GM19397 (cell line): ENCODE data around the gene ACD.

ENCODE experiments used
- ATAC-seq: cut with Tn5 transposase; IDR thresholded peaks from one replicate; pipeline ENCODE4 v1.9.1; 2021; ENCODE audit warnings: mild to moderate bottlenecking, moderate library complexity; ENCODE audit not compliant: unreplicated experiment

Gene ACD

DNA sequence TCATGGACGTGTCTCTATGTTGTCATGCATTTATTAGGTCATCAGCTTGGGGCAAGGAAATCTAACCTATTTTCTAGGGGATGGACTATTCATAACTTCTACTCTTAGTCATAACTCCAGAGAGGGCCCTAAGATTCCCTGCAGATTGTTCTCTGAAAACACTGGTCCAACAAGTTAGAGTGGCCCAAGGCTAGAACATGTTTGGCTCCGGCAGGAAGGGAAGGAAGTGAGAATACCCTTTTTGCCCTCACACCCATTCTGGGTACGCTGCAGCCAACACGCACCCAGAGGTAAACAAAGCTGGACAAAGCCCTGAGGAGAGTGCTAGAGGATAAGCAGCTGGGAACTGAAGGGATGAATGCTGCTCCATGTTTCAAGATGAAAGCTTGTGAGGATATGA is 16.5 kb upstream of the ACD start:
- no peak for ATAC-seq

DNA sequence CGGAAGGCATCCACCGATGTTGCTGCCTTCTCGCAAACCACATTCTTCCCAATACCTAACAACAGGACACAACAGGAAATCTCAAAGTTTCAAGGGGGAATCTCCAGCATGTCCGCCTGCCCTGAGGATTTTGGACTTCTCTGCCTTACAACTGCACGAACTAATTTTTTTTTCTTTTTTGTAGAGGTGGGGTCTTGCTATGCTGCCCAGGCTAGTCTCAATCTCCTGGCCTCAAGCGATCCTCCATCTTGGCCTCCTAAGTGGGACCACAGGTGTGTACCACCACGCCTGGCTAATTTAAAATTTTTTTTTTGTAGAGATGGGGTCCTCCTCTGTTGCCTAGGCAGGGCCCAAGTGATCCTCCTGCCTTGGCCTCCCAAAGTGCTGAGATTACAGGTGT is 15.9 kb upstream of the ACD start:
- ATAC-seq = no peak

DNA sequence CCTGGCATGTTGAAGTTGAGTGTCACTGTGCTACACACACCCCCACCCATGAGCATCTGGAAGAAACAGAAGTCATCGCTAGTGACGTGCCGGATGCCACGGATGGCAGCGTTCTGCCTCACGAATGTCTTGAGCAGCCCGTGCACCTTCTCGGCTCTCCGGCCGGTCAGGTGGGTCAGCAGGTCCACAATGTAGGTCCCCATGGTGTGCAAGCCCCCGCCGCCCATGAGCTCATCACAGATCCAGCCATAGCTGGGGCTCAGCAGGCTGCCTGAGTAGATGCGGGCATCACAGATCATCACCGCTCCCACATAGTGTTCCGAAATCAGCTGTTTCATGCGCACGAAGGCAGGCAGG is 15.5 kb upstream of the ACD start:
- no peak for ATAC-seq

DNA sequence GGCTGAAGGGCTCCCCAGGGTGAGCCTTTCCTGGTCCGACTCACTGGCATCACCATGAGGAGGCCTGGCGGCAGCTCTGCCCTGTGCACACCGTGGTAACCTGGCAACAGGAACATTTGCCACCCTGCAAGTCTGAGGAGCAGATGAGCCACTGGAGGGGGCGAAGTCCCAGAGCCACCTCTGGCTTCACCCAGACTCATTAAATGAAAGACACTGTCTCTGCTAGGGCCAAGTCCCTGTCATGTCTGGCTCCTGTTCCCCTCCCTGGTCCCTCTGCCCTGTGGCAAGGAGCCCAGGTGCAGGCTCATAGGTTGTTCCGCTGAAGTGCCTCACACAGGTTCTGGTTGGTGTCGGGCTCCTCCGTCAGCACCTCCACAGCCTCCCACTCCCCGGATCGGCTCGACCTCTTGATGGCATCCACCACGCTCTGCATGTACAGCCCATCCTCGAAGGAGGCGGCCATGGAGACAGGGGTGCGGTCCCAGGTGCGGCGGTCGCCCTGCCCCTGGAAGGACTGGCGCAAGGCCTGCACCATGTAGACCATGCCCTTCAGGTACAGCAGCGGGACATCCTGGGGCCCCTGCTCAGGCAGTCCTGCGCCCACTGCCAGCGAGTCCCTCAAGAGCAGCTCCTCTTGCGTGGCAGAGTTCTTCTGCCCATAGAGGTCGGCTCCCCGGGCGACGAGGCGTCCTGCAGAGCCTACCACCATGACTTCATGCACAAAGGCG is 15.0 kb upstream of the ACD start:
- ATAC-seq = no peak

DNA sequence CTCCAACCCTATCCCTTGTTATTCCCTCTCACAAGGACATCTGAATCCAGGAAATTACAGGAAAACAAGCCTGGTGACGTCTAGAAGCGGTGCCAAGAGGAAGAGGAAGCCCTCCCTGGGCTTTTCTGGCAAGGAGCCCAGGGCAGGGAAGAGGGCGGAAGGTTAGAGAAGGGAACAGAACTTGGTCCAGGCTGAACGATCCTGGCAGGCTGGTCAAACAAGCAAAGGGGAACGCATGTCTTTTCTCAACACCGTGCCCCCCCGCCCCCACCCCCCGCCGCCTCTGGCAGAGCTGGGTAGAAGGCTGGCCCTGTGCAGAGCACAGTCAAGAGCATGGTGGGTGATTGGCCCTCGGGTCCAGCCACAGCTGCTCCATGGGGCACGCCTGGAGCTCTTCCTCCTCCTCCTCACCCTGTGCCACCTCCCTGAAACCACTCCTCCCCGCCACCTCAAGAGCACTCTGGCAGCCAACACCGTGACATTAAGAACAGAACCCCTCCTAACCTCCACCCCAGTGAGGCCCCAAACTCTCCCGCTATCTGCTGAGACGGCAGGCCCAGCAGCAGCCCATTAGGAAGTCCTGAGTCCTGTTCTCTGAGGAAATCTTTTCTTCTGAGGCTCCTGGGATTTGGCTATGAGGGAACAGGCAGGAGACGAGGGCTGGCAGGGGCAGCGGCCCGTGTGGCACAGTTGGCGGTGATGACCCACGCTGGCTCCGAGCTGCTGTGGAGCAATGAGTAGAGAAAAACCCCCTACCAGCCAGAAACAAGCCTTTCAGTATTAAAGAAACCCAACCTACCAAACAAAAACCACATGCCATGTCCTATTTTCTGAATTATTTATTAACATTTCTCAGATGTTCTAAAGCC is 13.9 kb upstream of the ACD start:
- no peak for ATAC-seq

DNA sequence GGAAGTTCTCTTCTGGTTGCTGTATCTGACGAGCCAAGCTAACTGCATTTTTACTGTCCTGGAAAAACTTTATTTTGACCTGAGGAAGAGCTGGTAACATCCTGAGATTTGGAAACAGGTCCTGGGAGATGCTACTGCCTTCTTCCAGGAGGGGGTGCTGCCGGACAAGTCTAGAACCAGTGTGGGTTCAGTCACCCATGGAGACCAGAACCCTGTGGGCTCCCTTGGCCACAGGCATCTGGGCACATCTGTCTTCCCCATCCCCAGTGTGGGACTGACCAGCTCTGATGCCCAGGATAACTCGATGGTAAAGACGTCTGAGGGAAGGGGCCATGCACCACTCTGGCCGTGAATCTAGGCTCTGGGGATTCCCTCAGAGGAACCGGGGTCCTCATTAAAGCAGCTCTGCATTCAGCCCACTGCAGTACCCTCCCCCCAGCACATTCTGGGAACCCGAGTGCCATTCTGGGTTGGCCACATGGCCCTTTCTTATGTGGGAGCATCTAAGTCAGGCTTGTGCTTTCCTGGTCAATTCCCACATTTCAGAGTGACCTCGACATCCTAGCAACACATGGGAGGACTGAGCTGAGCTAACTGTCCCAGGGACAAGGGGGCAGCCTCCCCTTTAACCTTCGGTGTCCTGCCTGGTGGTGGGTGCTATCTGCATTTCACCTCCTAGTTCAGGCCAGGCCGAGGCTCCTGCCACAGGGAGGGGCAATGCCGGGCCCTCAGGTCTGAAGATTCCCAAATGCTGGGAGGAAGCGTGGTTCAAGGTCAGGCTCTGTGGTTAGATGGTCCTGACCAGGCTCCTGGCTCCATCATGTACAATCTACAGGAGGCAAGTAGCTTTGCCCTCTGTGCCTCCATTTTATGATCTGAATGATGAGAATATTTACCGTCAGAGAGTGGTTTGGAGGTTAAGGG is 12.9 kb upstream of the ACD start:
- ATAC-seq = no peak

DNA sequence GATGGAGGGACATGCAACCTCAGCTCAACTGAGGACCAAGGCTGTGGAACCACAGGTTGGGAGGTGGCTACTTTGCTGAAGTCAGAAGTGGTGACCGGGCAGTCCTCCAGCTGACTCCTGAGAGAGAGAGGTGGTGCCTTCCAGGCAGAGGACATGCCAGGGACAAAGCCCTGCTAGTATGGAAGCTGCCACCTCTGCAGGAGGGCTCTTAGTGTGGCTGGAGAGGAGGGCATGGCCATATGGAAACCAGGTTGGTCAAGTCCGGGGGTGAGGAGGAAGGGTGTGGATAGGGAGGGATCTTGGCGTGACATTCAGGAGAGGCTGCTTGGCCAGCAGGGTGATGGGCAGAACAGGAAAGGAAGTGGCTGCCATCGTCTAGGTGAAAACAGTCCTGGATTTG is 12.2 kb upstream of the ACD start:
- no peak for ATAC-seq

DNA sequence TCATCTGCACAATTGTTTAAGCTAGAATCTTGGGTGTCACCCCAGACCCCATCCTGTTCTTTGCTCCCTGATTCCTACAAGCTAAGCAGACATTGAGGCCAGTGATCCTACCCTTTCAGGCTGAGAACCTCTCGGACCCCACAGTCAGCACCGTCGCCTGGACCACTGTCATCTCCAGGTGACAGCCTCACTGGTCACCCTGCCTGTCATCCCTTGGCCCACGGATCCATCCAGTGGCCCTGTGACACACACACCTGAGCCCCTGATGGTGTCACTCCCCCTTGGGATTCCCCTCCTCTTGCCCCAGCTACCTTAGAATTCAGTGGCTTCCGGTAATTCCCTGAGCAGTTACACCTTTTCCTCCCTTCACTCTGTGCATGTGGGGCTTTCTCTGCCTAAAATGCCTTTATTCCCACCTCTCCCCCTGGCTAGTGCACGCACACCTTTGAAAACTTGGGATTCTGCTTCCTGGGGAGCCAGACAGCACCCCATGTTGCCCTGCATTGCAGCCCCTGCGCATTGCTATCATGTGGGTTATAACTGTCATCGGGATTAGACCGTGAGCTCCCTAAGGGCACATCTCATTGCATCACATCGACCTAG is 9.5 kb upstream of the ACD start:
- no peak for ATAC-seq

DNA sequence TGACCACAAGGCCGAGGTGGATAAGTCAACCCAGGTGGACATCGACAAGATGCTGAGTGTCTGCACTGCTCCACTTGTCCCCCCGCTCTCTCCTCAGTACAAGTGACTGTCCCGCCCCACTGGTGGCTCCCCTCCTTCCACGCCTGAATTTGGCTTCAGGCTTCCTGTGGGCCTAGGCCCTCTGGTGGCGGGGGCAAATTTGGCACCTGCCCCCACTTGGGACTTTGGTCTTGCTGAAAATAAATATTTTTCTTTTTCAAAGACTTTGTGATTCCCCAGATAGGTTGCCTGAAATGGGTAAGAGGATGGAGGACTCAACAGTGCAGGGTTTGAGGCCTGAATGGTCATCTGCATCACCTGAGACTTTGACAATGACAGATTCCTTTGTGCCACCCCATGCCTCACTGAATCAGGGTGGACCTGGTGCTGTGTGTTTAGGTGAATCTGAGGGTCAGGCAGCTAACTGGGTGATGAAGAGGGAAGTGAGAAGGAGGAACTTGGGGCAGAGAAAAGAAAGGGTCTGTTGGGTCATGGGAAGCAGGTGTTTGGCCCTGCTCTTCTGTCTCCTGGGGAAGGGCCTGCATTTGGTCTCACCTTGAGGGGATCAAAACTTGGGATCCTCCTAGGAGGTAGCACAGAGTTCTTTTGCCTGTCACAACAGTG is 8.6 kb upstream of the ACD start:
- ATAC-seq = no peak

DNA sequence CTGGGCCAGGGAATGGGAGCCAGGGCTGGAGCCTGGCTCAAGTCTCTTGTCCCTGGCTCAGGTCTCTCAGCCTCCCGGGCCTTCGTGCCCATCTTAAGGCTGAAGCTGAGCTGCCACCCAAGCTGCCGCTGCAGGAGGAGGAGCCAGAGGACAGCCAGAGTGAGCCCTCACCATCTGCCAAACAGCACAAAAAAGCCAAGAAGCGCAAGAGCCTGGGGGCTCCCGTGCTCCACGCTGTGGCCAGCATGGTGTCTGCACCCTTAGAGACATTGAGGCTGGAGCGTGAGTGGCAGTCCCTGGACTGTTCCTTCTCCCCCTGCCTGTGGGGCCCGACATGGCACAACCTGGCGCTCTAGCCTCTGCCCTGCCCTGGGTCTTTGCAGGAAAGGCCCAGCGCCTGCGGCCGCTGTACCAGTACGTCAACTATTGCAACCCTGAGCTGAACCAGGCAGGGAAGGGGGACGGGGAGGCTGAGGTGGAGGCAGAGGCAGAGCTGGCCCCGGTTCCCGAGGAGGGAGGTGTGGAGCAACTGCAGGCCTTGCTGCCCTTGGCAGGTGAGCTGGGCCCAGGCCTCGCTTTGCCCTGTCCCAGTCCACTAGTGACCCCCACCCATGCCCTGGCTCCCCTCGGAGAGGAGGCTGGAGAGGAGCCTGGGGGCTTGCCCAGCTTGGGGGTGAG is 7.9 kb upstream of the ACD start:
- ATAC-seq = peak; percentile 64

DNA sequence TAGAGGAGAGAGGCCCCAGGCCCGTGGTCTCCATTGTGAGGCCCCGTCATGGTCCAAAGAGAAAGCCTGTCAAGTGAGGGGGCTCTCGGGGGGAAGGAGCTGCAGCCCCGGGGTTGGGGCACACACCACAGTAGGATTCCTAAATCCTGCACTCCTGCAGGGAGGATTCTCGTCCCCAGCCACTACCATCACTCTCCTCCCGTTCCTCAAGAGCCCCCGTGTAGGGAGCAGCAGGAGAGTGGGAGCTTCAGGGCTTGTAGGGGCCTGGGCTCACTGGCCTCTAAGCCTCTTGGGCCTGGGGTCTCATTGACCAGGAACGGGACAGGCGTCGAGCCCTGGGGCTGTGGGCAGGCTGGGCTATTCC is 7.4 kb upstream of the ACD start:
- ATAC-seq = no peak

DNA sequence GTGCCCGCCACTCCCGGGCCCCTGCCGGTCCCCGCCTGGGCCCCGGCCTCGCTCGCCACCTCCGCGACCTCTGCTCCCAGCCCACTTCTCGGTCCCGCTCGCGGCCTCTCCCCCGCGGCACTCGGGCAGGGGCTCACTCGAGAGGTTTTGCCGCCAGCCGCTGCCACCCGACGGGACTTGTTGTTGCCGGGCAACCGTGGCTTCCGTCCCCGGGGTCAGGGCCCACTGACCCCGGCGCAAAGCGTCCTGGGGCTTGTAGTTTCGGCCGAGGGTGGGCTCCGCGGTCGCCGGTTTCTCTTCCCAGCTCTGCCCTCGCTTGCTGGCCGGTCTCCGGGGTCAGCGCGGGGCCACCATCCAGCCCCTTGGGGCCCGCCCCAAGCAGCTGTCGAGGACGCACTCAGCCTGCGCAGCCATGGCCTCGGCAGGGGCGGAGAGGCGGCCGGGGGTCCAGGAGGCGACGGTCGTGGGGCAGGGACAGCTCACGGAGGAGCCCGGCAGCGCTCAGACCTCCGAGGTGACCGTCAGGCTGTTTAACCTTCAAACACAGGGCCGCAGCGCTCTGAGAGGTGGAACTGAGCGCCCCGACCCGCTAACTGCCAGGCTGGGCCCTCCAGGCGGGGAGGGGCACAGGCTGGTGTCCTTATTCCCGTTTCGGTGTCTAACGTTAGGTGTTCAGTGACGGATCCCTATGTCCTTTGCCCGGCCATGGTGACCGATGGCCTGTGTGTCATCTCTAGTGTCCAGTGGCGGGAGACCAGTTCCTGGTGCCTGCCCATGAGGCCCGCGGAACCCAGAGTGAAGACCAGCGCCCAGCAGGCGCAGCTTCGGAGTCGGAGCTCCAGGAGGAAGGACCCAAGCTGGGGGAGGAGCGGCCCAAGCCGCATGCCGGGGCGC is 6.7 kb upstream of the ACD start, which contains the start of the genes C16orf86 and ENKD1:
Gene C16orf86 (plus strand): TSS at position 256 of the 894 bp plus-strand sequence. CDS start 157 bp downstream, at position 413.
Gene ENKD1 (minus strand): TSS at position 192 of the 894 bp plus-strand sequence. CDS start 308 bp downstream, outside the sequence.
- ATAC-seq = peak; percentile 58

DNA sequence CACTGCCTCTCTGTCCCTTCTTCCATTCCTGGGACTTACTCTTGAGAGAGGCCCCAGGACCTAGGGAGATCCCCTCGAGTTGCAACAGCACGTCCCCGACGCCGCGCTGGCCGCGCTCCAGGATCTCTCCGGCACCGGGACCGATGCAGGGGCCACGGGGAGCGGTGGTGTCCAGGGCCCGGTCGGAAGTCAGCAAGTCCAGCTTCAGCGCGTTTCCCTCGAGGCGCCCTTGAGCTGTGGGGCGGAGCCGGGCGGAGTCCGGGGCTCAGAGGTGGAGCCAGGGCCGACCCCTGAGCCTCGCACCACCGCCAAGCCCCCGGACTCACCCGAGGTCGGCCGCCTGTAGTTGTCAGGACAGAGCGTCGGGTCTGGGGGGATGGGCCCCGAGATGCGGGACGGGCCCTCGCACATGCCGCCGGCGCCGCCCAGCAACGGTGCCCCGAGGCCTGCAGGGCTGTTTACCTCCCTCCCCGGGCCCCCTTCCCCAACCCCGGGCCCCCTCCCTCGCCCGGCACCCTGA is 6.0 kb upstream of the ACD start:
- no peak for ATAC-seq

DNA sequence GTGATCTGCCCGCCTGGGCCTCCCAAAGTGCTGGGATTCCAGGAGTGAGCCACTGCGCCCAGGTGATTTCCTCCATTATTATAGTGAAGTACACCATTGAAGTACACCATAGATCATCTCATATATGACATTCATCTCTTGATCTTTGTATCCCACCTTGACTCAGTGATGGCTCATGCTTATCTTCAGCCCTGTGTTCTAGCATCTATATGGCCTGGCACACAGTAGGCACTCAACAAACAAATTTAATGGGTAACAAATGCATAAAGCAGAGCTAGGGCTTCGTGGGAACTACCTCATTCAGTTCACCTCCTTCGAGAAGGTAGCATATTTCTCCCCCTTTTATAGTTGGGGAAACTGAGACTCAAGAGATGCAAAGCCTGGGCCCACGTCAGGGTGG is 5.5 kb upstream of the ACD start:
- ATAC-seq = no peak

DNA sequence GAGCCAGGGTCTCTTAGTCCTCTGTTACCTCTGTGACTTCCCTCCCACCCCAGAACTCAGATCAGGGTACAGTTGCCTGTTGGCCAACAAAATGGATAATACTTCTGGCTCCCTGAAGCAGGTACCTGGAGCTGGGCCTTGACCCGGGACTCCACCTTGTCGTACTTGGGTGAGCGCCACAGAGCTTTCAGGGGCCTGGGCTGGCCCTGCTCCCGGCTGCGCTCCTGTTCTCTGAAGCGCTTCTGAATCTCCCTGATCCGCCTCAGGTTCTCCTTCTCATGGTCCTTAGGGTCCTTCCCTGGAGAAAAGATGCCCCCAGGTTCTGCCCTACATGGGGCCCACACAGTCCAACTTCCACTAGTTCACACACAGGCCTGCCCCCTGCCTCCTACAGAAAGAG is 4.8 kb upstream of the ACD start:
- ATAC-seq = no peak

DNA sequence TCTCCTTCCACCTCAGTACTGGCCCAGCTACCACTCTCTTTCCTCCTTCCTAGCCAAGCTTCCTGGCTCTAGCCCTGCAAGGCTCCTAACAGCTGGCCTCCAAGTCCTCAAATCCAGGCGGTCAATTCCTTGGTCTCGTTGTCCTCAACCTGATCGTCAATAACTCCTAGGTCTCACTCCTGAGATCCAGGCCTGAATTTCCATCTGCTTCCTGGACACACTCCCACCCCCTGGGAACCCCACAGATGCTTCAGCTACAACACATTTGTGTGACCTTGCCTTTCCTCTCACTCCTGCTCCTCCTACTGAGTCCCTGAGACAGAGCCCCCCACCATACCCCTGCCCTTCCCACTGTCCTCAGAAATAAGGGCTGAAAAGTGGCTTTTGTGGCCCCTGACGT is 4.2 kb upstream of the ACD start:
- ATAC-seq = no peak

DNA sequence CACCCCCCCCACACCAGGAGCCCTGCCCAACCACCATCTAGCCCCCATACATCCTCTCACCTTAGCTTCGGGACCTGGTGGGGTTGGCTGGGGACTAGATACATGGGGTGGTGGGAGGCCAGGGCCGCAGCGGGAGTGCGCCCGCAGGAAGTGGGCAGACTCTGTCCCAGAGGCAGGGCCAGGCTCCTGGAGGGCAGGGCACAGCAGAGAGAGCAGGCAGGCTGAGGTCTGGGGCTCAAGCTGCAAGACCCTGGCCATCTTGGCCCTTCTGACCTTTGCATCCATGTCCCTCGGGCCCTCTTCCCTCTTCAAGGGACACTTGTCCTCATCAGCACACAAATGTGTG is 3.8 kb upstream of the ACD start:
- ATAC-seq = no peak

DNA sequence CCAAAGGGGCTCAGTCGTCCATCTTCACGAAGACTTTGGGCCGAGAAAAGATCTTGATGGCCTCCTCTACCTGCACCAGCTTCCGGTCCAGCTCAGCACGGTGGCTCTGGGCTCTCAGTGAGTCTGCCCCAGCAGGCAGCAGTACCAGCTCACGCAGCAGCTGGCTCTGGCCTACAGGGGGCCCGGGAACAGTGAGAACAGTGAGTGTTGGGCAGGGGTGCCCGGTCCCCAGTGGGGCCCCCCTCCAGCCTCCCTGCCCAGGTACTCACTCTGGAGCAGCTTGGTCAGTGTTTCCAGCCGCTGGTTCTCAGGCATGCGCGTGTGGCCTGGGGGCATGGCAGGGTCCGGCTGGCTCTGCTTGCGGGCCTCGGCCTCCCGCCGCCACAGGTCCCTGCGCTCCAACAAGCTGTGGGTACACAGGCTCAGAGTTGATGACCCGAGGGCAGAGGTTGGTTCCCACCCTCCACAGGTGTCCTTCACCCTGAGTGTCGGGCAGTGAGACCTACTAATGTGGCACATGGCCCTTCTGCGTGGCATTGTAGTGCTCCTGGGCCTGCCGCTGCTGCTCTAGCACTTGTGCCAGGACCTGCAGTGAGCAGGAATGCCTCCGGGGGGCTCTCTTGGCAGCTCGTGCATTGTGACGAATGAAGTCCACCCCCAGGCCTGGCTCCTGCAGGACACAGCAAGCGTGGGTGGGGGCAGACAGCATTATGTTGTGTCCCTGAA is 3.3 kb upstream of the ACD start:
- no peak for ATAC-seq
